RCC 7860 (cell line): Measurements from ENCODE around the gene CDC14B.
"Not testable (repeated sequence)": the region's sequence is repeated elsewhere in the genome, so short reads cannot be mapped to it uniquely, and the experiment has no call there.

Experiments
- DNase-seq: peaks from one replicate; pipeline ENCODE4 v3.0.0-alpha.2; 2015; ENCODE audit warnings: low spot score
- FAIRE-seq: peaks from 2 replicates; lab custom pipeline; 2012; peaks lifted over from hg19 to GRCh38; lab: Jason Lieb, UNC

The CDC14B gene

DNA sequence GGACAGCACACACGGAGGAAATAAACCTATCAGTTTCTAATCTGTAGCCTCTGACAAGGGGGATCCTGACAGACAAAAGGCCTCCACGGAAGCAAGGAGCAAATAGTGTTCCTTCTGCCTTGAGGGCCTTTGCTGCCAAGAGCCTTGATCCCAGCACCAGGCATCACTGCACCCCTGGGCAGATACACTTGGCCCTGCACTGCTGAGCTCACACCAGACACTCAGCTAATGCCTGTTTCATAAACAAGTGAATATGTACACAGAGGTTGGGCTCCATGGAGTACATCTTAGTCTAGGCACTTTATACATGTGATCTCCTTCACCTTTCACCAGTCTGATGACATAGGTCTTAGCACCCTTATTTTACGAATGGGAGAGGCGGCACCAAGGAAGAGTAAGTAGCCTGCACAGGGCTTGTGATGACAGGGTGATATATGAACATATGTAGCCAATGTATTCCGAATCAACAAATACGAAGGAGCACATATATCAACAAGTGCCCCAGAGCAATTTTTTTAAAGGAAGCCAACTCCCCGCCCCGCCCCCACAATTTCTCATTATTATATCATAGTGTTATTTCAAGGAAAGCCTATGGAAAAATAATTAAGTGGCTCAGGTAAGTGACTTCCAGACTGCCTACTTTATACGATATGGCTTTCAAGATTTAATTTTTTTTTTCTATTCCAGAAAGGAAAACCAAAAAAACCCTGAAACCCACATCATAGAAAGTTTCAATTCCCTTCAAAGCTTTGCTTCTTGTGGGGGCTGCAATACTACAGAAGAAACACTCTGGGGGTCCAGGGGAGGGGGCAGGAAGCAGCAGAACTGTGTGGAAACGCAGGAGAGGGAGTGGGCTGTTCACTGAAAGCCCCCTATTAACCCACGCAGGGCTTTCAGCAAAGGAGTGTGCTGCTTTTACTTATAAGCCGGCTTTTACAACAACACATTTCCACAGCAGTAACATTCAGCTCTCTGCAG, 32.0 kb downstream of the CDC14B start:
- FAIRE-seq (no peak), DNase-seq (no peak)

- DNase-seq (no peak), FAIRE-seq (no peak)
Measured at GRCh38 chr9:96585426-96585825, 34.2 kb downstream of the CDC14B start.

- FAIRE-seq, DNase-seq: not testable (repeated sequence)
Measured at GRCh38 chr9:96582199-96582598, 37.4 kb downstream of the CDC14B start.

DNA sequence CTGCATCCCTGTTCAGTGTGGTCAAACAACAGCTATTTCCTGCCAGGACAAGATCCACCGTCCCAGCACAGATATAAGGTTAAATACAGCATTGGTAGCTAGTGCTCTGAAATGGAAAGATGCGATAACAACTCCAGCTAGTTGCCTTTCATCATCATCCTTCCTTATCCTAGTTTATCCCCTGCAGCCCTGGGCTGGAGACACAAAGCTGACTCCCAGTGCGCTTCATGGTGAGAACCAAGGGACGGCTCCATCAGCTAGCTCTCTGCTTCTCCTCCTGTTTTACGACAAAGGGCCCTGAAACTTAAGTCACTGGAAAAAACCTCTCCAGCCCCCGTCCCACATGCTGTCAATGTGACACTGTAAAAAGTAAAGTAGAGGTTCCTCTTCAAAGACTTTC, 37.9 kb downstream of the CDC14B start:
- no peak for DNase-seq

DNA sequence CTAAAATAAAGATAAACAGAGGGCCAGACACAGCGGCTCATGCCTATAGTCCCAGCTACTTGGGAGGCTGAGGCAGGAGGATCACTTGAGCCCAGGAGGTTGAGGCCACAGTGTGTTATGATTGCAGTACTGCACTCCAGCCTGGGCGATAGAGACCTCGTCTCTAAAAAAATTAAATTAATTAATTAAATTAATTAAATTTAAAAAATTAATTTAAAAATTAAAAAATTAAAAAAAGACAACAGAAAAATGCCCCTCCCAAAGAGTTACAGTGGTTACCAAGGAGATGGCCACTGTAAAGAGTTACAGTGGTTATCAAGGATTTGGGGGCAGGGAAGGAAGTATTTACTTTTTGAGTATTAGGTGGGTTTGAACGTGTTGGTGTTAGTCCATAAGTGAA, 38.3 kb downstream of the CDC14B start:
- no peak for DNase-seq
- FAIRE-seq, result no peak

More for the DNA sequence above, 37.9 kb downstream of the CDC14B start:
- FAIRE-seq, result no peak

DNA sequence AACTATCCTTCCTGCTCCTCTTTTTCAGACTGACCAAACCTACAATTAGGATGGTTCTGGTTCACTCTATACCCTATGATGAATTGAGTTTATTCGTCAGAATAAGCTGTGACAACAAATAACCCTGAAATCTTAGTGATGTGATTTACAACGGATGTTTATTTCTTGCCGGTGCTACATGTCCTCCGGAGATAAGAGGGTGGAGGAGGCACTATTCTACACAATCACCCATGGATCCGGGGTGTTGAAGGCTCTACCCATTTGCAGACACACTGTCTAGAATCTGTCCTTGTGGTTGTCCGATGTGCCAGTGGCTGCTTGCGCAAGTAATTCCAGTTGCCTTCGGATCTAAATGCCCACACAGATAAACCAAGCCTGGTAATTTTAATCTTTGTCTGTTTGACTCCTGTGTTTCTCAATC, 44.7 kb downstream of the CDC14B start:
- no peak for FAIRE-seq
- DNase-seq, result no peak

DNA sequence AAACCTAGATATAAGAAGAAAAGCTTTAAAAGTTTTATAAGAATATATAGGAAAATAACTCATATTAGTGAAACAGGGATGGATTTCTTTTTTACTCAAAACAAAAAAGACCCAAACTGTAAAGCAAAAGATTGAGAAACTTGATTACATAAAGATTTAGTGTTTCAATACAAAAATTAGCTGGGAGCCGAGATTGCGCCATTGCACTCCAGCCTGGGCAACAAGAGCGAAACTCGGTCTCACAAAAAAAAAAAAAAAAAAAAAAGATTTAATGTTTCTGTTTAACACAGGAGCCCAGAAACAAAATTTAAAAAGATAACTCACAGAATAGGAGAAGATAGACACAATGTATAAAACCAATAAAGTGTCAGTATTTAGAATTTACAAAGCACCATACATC, 45.2 kb downstream of the CDC14B start:
- FAIRE-seq, result no peak

DNA sequence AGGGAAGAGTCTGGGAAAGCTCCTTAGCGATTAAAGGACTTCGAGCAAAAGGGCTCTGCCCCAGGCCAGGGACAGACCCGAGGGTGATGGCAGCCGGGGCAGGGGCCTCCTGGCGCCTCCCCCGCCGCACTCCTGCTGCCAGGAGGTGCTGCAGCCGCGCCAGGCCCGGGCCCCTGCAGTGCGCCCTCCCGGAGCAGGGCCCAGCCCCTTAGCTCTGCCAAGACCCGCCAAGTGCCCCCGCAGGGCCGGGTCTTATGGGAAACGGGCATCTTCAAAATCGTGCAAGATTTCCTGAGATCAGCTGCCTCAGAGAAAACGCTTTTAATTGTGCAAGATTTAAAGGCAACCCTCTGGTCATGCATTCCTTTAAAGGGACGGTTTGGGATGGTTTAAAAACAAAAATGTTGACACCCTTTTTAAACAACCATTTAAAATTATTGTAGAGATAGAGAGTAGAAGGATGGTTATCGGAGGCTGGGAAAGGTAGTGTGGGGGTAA, 52.4 kb downstream of the CDC14B start:
- DNase-seq (no peak), FAIRE-seq (no peak)

More for the DNA sequence above, 45.2 kb downstream of the CDC14B start:
- no peak for DNase-seq

DNA sequence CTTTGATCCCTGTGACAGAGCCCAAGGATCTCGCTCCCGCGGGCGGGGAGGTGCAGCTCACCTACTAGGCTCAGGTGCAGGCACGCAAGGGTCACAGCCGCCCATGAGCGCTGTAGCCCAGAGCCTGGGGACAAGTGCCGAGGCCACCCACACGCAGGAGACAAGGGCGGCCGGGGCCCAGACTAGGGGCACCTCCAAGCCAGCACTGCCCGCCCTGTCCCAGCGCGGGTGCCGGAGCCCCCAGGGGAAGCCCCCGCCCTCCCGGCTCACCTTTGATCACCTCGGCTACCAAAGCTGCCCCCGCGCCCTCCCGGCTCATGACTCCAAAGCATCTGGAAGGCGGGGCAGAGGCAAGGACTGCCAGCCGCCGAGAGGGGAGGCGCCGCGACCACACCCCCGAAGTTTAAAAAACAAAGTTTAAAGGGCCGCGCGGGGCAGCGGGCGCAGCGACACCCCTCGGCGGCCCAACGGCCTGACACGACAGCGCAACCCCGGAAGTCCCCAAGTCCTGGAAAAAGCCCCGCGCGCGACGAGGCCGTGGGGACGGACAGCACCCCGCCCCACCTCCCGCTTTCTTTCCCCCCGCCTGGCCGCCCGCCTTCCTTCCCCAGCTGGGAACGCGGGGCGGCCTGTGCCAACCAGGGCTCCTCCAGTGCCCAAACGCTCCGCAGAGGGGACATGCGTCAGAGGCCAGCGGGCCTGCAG, 53.0 kb downstream of the CDC14B start:
- DNase-seq (peak; percentile 47), FAIRE-seq (no peak)

GRCh38 chr9:96565671-96566497, 53.8 kb downstream of the CDC14B start:
- peak; percentile 80 for FAIRE-seq

DNA sequence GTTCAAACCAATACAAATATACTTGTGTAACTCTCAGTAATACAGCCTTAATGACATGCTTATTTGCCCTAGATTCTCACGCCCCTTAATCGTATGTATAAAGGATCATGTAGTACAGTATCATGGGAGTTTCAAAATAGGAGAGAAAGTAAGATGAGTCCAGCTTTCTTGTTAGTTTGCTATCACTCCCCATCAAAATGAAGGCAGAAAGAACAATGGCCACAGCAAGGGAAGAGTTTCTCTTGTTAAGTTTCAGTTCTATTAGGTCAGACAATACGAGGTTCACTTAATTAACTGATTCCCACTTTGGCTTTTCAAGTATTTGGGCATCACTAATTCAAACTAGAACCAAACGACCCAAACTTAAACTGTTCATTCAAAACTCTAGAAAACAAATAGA, 55.4 kb downstream of the CDC14B start:
- FAIRE-seq, result no peak
- no peak for DNase-seq

More at GRCh38 chr9:96565671-96566497, 53.8 kb downstream of the CDC14B start:
- DNase-seq, result peak; percentile 60

DNA sequence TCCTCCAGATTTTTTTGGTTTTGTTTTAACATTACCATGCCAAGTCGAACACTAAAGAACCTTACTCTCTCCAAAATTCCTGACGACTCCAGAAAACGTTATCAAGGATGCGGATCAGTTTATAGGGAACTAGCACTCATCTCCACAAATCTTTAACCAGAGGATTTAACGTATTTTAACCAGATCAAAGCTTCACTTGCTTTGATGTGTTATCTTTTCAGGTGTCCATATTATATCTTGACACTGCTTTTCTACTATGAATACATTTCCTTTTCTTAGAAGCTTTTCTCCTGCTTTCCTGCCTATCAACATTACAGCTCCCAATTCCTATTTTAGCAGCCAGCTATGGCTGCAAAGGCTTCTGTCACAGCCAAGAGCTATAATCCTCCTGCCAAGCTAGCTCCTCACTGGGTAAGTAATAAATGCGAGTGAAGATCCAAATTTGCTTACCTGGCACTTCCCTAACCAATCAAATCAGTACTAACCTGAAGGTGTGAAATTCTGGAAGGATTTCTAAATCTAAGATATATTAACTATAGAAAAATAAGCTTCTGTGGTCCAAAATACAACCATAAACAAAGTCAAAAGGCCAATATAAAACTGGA, 60.2 kb downstream of the CDC14B start:
- FAIRE-seq (no peak), DNase-seq (no peak)

- FAIRE-seq, result no peak
Measured at GRCh38 chr9:96557921-96558320, 61.7 kb downstream of the CDC14B start.

GRCh38 chr9:96556701-96557461, 62.8 kb downstream of the CDC14B start:
- DNase-seq (no peak), FAIRE-seq (no peak)

More at GRCh38 chr9:96557921-96558320, 61.7 kb downstream of the CDC14B start:
- no peak for DNase-seq

DNA sequence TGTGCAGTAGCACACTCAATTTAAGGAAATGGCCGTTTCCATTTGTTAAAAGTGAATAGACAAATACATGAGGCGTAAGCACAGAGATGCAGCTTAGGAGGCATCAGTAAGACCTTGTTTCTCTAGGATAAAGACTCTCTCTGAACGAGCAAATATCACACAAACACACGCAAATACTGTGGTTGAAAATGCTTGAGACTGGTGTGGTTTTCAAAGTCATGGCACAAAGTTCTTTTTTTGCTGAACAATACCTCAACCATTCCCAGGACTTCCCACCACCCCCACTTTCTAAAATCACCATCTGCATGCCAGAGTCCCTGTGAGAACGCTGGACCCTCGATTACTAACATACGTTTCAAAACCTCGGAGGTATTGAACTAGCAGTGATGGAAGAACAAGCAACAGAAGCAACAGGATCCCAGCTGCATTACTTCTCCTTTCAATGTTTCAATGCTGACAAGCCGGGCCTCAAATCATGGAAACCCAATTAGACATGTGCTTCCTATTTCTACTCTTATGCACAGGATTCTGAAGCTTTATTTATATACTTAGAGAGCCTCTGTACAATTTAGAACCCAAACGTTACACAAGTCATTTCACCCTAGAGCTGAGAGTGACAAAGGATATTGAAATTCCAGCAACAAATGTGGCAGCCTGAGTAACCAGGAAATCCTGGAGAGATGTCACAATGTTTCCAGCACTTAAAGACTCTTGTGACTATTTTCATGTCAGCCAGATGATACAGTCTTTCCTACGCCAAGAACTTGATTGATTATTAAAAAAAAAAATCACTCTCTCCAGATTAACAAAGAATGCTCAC, 63.9 kb downstream of the CDC14B start:
- FAIRE-seq (no peak), DNase-seq (peak; percentile 26)

DNA sequence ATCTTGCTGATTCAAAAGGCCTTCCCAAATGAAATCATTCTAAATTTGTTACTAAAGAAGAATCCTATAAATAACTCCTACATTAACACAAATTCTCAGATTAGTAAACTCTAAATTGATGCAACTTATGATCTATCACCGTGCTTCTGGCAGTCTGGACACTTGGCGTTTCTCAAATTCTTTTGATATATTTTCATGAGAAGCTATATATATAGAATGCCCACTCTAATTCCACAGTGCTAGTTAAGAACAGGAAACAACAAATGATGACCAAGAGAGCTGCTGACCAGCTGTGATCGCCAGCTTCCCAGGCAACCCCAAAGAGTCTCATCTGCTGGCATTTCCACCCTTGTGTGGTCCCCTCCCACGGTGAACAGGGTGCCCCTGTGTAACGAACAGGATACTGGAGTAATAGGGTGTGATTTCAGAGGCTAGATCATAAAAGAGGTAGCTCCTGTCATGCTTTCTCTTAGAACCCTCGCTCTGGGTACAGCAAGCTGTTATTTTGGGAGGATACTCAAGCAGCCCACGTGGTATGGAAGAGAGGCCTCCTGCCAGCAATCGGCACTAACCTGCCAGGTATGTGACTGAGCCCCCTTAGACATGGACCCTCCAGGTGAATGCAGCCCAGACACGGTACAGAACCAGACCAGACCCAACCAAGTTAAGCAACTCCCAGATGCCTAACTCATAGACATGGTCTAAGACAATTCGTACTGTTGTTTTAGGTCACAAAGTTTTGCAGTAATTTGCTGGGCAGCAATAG, 64.7 kb downstream of the CDC14B start:
- DNase-seq (peak; percentile 66), FAIRE-seq (no peak)

GRCh38 chr9:96554326-96554725, 65.3 kb downstream of the CDC14B start:
- DNase-seq (peak; percentile 36), FAIRE-seq (peak; percentile 93)

- DNase-seq (peak; percentile 80), FAIRE-seq (peak; percentile 93)
Measured at GRCh38 chr9:96553070-96553469, 66.6 kb downstream of the CDC14B start.
